Measurements from ENCODE around the gene CPEB1. TPM values are rescaled to one million over a fixed set of nuclear protein-coding genes. Genes with fewer than 3 reads are reported as not detected.
"Not testable (repeated sequence)": the region's sequence is repeated elsewhere in the genome, so short reads cannot be mapped to it uniquely, and the experiment has no call there.

Gene CPEB1
- total RNA-seq, 1 donor from 2014 or later: not detected

GRCh38 chr15:82649226-82649999 lies 2.2 kb upstream of the CPEB1 start:
- intact Hi-C loops (cut with micrococcal nuclease): no loop called here

GRCh38 chr15:82648257-82649103 lies 1.3 kb upstream of the CPEB1 start:
- intact Hi-C loops (cut with micrococcal nuclease): no loop called here

GRCh38 chr15:82647835-82648256 lies 683 bp upstream of the CPEB1 start:
- intact Hi-C loops (cut with micrococcal nuclease): no loop called here

- intact Hi-C loops (cut with micrococcal nuclease): no loop called here
Measured at GRCh38 chr15:82646250-82647044, 716 bp downstream of the CPEB1 start.

GRCh38 chr15:82644967-82645852 lies 2.0 kb downstream of the CPEB1 start:
- intact Hi-C loops (cut with micrococcal nuclease): not testable (repeated sequence)

- intact Hi-C loops (cut with micrococcal nuclease): no loop called here
Measured at GRCh38 chr15:82643992-82644391, 3.2 kb downstream of the CPEB1 start.

- intact Hi-C loops (cut with micrococcal nuclease): no loop called here
Measured at GRCh38 chr15:82642656-82643055, 4.5 kb downstream of the CPEB1 start.

- intact Hi-C loops (cut with micrococcal nuclease): no loop called here
Measured at GRCh38 chr15:82641129-82641798, 5.9 kb downstream of the CPEB1 start.

GRCh38 chr15:82640672-82641071 lies 6.5 kb downstream of the CPEB1 start:
- intact Hi-C loops (cut with micrococcal nuclease): no loop called here

GRCh38 chr15:82635798-82636197 lies 11.4 kb downstream of the CPEB1 start:
- intact Hi-C loops (cut with micrococcal nuclease): no loop called here

- intact Hi-C loops (cut with micrococcal nuclease): no loop called here
Measured at GRCh38 chr15:82630033-82630432, 17.1 kb downstream of the CPEB1 start.

- intact Hi-C loops (cut with micrococcal nuclease): no loop called here
Measured at GRCh38 chr15:82625136-82625535, 22.0 kb downstream of the CPEB1 start.

- intact Hi-C loops (cut with micrococcal nuclease): no loop called here
Measured at GRCh38 chr15:82624438-82624837, 22.7 kb downstream of the CPEB1 start.

- intact Hi-C loops (cut with micrococcal nuclease): no loop called here
Measured at GRCh38 chr15:82624008-82624407, 23.2 kb downstream of the CPEB1 start.

GRCh38 chr15:82621970-82622369 lies 25.2 kb downstream of the CPEB1 start:
- intact Hi-C loops (cut with micrococcal nuclease): no loop called here

GRCh38 chr15:82613747-82614146 lies 33.4 kb downstream of the CPEB1 start:
- intact Hi-C loops (cut with micrococcal nuclease): no loop called here

- intact Hi-C loops (cut with micrococcal nuclease): no loop called here
Measured at GRCh38 chr15:82611348-82611747, 35.8 kb downstream of the CPEB1 start.

- intact Hi-C loops (cut with micrococcal nuclease): no loop called here
Measured at GRCh38 chr15:82602195-82602594, 45.0 kb downstream of the CPEB1 start.

GRCh38 chr15:82599862-82600261 lies 47.3 kb downstream of the CPEB1 start:
- intact Hi-C loops (cut with micrococcal nuclease): no loop called here

- intact Hi-C loops (cut with micrococcal nuclease): no loop called here
Measured at GRCh38 chr15:82597815-82598214, 49.3 kb downstream of the CPEB1 start.

Measured in T-helper 1 cell treated with Interleukin-12 subunit alpha and Interleukin-12 subunit beta and Interleukin-4 antibody, amounts not matched to agents 30 ng/mL and 1 ng/mL, for 36 hours (primary cell).